Stimulated activated CD4-positive, alpha-beta T cell treated with anti-CD3 and anti-CD28 coated beads, Interleukin-15, amount 100 ng/mL, for 48 hours (primary cell): ENCODE data around the gene DDAH2.
A peak's percentile ranks its signal among the peaks of the same experiment; 100 is the strongest.

Source experiments
- DNase-seq, 2 donors: peaks; one replicate each; pipeline ENCODE4 v3.0.0-alpha.2; 2020; ENCODE audit warnings: low read depth in 2 of 2

Gene DDAH2, protein sequence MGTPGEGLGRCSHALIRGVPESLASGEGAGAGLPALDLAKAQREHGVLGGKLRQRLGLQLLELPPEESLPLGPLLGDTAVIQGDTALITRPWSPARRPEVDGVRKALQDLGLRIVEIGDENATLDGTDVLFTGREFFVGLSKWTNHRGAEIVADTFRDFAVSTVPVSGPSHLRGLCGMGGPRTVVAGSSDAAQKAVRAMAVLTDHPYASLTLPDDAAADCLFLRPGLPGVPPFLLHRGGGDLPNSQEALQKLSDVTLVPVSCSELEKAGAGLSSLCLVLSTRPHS

DNA sequence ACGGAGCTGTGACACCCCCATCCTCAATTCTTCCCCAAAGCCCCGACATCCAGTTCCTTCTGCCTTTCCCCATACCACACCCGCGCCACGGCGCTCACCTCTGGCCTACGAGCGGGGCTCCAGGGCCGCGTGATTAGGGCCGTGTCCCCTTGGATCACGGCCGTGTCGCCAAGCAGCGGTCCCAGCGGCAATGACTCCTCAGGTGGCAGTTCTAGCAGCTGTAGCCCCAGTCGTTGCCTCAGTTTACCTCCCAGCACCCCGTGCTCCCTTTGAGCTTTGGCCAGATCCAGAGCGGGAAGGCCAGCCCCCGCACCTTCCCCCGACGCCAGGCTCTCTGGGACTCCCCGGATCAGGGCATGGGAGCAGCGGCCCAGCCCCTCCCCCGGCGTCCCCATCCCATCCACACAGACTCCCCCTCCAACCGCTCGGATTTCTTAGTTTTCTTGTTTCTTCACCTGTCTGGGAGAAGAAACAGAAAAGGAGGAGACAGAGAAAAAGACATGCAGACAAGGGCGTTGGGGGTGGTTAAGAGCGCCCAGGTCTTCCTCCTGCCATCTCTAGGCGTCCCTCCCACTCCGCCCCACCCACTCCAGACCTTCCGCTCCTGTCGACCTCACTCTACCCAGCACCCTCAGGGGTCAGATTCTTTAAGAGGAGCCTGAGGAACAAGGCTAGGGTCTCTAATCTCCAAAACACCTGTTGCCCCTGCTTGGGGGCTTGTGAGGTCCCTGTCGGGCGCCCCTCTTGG is at the start of gene DDAH2:
Gene DDAH2, minus strand, starts transcription at position 533 of the 748 bp plus-strand sequence. Its CDS starts 138 bp downstream, at position 395.
- no peak for DNase-seq

DNA sequence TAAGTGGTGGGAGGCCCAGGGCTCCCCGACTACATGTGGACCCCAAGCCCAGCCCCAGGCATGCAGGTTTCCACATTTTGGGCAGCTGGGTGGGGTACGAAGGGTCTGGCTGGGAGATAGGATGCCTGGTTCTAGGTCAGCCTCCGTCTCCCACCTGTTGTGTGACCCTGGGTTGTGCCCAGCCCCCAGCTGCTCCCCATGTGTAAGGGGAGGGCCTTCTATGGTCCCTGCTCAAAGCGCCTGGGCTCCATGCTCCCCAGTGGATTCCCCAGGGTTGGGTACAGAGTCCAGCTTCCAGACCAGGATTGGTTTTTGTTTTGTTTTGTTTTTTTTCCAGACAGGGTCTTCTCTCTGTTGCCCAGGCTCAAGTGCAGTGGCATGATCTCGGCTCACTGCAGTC is 49.1 kb upstream of the DDAH2 start:
- DNase-seq, result no peak

DNA sequence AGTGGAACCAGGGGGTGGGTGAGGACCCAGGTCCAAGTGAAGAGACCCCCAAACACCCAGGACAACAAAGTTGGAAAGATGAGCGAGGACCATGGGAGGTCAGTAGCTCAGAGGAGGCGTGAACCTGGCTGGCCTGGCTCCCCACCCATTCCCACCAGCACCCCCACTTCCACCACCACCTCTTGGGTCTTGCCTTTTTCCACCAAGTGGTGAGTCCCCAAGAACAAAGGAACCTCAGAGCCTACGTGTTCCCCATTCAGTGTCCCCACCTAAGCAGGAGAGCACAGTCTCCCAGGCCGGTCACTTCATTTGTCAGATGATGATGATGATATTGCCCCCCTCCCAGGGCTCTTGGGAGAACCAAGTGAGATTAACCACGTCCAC is 48.6 kb upstream of the DDAH2 start:
- no peak for DNase-seq

DNA sequence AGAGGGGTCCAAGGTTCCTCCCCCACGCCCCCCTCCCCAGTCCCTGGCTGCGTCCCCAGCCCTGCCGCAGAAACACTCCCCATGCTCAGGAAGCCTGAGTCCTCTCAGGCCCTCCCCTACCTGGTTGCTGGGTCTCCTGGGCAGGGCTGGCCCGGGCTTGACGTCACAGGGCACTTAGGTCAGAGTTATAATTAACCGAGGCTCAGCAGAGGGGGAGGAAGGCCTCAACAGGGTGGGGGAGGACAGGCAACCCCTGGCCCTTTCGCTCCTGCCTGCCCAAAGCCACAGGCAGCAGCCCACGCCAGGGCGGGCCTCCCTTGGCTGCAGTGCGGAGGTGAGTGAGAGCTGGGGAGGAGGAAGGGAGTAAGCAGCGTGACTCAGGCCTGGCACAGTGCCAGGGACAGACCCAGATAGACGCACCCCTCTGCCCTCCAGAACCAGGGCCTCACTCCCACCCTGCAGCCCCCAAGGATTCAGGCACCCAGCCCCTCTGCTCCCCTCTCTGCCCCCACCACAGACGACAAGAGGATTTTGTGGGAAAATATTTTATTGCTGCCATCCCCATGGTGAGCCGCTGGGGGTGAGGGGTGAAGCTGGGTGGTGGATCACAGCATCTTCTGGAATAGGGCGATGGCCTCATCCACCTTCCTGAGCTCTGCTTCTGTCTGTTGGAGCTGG is 48.0 kb upstream of the DDAH2 start, which contains the start of gene VWA7:
Gene VWA7, minus strand, starts transcription at position 340 of the 678 bp plus-strand sequence. CDS start 549 bp downstream, outside the sequence.
- DNase-seq, result peak; percentile 72 to 73

DNA sequence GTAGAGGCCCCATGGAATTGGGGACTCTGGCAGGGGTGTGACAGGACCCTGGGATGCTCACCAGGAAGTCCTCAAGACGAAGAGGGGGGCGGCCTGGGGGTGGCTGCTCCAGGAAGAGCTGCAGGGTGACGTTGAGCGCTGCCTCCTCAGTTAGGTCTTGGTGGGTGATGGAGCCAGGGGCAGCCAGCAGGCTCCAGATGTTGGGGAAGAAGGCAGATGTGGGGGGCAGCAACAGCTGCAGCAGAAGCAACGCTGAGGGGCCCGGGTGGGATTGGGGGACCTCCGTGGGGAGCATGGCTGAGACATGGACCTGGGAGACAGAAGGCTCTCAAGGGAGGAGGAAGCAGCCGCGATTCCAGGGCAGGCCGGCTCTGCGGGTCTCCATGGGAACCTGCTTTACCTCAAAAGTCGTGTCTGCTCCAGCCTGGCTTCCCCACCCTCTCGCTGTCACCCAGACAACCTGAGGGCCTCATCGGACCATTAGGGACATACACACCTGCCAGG is 47.4 kb upstream of the DDAH2 start:
- no peak for DNase-seq

DNA sequence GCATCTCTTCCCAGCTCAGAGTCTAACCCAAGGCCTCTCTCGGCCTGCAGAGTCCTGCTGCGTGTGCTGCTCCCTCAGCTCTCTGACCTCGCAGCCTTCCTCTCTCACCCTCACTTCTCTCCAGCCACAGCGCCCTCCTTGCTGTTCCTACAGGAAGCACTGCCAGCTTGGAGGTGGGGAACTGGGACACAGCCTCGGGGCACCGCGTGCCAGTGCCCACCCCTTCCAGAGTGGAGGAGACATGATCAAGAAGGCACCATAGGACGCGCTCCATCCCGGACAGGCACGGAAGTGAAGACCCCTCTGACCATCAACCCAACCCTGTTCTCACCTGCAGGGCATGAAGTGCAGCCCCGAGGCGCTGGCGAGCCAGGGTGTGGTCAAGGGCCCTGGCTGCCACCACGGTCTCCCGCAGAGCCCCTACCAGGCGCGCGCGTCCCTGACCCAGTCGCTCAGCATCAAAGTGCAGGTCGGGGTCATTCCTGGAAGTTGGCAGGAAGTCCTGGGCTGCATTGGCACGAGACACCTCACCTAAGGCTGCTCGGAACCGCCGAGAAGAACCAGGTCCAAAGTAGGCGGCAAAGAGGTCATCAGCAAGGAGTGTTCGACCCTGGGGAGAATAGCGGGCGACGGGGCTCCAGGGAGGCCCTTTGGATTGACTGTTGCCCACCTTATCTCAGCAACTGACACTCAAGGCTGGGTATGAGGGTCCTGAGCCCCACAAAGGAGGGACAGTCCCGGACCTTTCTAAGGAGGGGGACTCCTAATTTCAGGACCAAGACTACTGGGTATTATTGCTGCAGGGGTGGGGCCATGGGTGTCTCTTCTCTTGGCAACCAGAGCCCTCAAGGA is 46.8 kb upstream of the DDAH2 start:
- no peak for DNase-seq

DNA sequence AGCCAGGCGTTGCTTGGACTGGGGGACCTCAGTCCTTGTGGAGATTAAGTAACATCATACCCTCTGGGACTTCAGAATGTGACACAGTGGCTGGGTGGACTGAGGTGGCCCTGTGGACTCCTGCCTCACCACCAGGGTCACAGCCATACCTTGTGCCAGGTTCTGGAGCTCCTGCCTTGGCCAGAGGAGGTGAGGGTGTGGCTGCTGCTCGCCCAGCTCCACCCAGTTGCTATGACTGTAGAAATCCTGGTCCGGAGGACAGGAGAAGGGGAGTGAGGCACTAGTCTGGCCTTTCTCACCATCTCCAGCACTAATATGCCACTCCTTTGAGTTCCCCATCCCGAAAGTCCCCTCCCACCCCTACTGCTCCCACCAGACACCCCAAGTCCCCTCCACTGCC is 46.1 kb upstream of the DDAH2 start:
- DNase-seq, result no peak

DNA sequence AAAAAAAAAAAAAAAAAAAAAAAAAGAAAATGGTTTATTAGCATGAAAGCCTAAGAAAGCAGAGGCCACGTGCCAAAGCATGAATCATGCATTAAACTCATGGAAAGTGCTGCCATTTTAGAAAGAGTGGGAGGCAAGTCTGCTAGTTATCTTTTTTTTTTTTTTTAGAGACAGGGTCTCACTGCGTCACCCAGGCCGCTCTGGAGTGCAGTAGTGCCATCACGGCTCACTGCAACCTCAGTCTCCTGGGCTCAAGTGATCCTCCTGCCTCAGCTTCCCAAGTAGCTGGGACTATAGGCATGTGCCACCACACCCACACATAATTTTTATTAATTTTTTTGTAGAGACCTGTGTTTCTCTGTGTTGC is 42.9 kb upstream of the DDAH2 start:
- no peak for DNase-seq

DNA sequence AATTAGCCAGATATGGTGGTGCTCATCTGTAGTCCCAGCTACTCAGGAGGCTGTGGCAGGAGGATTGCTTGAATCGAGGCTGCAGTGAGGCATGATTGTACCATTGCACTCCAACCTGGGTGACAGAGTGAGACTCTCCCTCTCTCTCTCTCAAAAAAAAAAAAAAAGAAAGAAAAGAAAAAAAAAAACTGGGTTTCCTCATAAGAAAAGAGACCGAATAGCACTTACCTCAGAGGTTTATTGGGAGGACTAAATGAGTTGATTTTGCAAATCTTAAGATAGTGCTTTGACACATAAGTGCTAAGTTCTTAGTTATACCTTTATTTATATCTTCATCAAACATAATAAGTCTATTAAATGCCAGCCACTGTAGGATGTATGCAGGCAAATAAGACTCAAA is 41.8 kb upstream of the DDAH2 start:
- no peak for DNase-seq

DNA sequence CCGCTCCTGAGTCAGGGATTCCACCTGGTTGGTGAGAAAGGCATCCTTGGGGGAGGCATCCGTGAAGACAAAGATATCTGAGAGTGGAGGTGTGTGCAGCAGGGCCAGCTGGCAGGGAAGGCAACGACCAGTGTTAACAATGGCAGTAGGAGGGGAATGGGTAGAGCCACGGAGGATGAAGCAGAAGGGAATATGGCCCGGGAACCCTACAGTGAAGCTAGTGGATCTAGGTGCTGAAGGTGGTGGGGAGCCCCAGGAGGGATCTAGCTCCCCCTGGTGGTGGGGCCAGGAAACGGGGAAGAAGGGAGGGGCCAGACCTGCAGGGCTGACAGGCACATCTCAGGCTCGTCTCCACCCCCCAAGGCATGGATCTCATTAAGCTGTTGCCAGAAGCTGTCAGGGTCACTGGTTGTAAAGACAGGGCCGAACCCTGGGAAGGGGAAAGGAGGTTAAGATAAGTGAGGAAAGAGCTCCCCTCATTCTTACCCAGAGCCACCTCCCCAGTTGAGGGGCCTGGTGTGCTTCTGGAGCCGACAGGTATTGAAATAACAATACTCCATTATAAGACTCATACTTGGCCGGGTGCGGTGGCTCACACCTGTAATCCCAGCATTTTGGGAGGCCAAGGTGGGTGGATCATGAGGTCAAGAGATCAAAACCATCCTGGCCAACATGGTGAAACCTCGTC is 40.7 kb upstream of the DDAH2 start:
- peak; percentile 64 to 81 for DNase-seq

DNA sequence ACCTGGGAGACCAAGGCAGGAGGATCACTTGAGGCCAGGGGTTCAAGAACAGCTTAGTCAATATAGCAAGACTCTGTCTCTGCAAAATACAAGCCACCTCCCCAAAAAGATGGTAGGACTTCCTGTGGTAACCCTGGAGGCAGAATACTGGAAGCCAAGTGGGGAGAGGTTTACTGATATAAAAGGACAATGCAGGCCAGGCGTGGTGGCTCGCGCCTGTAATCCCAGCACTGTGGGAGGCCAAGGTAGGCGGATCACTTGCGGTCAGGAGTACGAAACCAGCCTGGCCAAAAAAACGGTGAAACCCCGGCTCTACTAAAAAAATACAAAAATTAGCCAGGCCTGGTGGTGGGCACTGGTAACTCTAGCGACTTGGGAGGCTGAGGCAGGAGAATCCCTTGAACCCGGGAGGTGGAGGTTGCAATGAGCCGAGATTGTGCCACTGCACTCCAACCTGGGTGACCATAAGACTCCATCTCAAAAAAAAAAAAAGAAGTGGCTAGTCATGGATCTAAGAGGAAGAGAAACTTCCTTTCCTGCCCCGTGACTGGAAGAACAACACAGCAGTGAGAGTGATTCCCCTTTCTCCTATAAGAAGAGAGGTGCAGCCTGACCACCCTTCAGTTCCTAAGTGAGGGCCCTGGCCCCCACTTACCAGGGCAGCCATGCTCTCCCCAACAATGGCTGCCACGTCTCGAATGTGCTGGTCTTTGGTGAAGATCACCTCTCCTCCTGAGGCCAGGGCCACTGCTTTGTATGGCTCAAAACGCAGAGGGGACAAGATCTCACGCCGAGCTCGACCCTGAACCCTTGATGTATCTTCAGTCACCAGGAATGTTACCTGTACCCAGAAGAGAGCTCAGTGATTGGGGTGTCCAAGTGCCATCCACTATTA is 39.5 kb upstream of the DDAH2 start:
- DNase-seq, result no peak

DNA sequence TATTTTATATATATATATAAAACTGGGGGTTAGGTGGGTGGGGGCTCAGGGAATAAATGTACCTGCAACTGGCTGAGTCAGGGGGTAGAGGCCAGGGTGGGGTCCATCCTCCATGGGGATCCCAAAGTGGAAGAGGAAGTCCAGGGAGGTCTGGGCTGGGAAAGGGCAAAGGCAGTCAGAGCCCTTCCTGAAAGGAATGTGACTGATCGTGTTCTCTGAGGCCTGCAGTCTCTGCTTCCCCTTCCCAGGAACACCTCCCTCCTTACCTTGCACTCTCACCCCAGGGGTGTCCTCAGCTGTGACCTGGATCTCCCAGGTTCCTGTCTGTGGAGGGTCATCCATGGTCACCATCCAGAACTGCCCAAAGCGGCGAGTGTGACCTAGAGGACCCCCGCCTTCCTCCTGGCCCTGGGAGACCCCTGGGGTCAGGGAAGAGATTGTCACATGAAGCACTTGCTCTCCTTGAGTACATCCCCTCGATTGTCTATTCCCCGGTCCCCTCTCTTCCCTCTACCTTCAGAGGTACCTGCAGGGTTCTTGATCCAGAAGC is 38.1 kb upstream of the DDAH2 start:
- DNase-seq, result no peak

DNA sequence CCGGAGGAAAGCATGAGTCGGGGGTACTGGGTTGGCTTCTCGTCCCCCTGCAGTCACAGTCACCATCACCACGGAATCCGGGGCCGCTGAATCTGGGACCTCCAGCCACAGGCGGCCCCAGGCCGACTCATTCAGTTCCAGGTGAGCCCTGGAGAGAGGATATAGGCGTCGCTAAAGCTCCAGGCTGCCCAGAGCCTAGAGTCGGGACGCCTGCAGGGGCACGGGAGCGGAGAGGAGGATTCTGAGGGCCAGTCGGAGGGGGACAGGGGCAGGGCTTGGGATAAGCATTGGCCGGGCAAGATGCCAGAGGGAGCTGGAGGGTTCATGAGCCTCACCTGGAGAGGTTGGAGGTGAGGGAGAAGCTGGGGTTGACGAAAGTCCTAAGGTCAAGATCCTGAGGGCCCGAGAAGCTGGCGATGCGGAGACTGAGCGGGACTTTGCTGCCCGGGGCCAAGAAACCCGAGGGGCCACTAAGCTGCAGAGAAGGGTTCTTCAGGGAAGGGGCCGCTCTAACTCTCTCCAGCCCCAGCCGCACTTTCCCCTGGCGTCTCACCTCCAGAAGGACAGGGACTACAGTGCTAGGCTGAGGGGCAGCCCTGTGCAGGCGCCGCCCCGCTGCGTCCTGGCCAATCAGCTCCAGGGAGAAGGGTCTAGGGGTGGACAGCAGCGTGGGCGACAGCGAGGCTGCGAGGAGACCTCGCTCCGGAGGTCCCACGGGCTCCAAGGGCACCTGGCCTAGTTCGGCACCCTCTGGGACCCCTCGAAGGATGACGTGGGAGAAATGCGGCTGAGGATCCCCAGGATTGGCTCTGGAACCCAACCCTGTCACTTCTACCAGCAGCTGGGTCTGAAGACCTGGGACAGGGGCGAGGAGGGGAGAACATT is 37.1 kb upstream of the DDAH2 start:
- no peak for DNase-seq

DNA sequence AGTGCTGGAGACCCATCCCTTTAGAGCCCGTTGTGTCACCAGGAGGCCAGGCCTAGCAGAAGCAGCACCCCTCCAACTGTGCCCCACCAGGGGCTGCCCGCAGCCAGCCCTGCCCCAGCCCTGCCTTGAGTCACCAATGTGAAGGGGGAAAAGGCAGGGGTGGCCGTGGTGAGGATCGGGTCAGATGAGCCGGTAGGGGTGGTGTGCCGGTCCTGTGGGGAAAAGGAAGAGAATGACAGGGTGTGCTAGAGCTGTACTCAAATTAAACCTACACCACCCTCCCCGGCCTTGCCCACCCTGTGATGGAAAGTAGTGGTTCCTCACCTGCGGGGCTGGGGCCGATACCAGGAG is 36.4 kb upstream of the DDAH2 start:
- DNase-seq, result no peak

DNA sequence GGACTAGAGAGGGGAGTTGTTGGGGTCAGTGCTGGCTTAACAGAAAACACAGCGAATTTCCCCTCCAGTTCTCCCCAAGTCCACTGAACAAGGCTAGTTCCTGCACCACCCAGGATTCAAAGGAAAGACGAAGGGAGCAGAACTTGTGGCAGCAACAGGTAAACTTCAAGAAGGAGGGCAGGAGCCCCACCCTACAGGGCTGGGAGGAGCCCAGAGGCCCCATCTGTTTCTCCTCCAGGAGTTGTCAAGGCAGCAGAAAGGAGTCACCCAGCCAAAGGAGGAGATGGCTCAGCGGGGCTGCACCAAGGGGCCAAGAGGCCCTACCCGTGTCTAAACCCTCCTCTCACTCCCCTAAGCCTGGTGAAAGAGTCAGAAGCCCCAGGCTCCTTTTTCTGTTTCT is 35.1 kb upstream of the DDAH2 start:
- no peak for DNase-seq

DNA sequence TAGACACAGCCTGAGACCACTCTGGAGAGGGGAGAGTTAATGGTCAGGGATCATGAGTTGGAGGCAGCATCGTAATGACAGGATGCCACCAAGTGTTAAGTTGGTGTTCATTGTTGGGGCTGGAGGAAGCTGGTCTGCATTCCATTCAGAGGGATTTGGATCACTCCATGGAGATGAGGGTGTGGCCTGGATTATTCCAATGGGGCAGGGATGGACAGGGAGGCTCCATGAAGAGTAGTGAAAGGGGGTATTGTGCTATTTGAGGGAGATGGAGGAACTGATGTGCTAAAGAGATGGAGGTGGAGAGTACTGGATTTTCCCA is 34.5 kb upstream of the DDAH2 start:
- no peak for DNase-seq

DNA sequence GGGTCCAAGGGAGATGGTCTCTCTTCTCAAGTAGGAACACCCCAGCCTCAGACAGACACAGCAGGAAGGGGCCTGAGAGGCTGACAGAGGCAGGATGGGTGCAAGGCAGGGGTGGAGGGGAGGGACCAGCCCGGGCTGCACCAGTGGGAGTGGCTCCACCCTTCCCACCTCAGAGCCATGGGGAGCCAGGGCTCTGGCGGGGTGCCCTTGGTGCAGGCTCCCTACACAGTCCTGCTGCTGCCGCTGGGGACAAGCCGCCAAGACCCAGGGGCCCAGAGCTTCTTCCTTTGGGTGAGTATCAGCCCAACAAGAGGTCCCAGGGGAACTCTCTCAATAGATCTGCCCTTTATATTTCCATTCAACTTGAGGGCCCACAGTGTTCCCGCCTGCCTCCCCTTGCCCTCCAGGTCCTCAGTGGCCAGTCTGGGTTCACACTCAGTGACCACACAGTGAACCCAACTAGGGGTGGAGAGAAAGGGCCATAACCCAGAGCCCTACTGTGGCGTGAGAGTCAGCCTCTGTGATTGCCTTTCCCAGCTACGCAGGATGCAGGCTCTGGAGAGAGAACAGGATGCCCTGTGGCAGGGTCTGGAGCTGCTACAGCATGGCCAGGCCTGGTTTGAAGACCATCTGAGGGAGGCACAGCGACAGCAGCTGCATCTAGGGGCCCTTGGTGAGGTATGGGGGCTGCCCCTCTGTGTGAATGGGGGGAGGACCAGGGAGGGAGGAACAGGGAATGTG is 33.9 kb upstream of the DDAH2 start:
- DNase-seq, result no peak

DNA sequence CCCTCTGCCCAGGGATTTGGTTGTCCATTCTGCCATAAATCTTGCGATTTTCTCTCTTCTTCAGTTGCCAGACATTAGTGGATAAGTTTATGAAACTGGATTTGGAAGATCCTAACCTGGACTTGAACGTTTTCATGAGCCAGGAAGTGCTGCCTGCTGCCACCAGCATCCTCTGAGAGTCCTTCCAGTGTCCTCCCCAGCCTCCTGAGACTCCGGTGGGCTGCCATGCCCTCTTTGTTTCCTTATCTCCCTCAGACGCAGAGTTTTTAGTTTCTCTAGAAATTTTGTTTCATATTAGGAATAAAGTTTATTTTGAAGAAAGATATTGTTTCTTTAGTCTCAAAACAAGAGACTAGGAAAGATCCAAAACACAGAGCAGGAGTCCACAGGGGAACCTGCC is 33.3 kb upstream of the DDAH2 start, which contains the start of gene SAPCD1:
Gene SAPCD1, plus strand, starts transcription at position 301 of the 400 bp plus-strand sequence. CDS start 399 bp downstream, outside the sequence.
- no peak for DNase-seq
